Ecto neural progenitor cell (in vitro differentiated cells): Measurements from ENCODE around the gene ACLY.
A peak's percentile ranks its signal among the peaks of the same experiment; 100 is the strongest.

Experiments
- DNase-seq: peaks from one replicate; pipeline ENCODE4 v3.0.0-alpha.2; 2018; ENCODE audit warnings: low spot score

The ACLY gene

DNA sequence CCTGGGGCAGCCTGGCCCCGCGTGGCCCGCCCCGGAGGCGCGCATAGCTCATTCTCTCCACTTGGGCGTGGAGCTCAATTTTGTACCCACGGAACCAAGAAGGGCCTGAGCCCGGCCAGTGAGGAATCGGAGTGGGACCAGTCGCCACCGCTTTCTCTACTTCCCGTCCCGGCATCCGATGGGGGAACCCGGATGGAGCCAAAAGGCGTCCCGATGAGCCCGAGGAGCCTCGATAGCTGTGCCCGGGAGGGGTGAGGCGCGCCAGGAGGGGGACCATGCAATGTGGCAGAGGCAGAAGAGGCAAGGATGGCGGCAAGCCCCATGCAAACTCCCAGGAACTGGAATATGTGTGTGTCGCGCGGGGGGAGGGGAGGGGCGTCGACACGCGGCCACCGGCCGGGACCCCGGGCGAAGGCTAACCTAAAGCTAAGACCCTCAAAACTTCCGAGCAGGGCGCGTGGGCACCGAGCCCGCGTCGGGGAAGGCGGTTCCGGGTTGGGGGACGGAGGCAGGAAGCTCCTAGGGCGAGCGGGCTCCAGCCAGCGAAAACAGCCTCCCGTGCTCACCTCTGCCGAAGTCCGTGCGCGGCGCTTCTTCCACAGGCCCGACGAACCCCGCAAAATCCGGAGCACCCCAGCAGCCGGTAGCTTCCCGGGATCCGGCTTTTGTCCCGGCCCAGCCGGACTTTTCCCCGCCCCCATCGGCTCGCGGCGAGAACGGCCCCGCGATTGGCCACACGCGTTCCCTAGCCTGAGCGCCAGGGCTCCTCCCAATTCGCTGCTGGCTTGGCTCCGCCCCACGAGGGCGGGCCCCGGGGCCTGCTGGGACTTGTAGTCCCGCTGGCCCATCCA is at the start of gene ACLY:
Gene ACLY (minus strand): TSS at position 638 of the 851 bp plus-strand sequence. CDS start 5,078 bp downstream, outside the sequence.
- peak; percentile 100 for DNase-seq

DNA sequence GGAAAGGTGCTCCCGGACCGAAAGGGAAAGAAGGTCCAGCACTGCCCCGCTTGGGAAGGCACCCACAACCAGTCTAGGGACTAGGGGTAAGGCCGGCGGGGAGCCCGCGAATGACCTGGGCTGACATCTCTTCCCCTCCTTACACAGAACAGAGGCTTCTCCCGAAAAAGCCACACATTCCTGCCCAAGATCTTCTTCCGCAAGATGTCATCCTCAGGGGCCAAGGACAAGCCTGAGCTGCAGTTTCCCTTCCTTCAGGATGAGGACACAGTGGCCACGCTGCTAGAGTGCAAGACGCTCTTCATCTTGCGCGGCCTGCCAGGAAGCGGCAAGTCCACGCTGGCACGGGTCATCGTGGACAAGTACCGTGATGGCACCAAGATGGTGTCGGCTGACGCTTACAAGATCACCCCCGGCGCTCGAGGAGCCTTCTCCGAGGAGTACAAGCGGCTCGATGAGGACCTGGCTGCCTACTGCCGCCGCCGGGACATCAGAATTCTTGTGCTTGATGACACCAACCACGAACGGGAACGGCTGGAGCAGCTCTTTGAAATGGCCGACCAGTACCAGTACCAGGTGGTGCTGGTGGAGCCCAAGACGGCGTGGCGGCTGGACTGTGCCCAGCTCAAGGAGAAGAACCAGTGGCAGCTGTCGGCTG is 49.3 kb upstream of the ACLY start:
- no peak for DNase-seq

DNA sequence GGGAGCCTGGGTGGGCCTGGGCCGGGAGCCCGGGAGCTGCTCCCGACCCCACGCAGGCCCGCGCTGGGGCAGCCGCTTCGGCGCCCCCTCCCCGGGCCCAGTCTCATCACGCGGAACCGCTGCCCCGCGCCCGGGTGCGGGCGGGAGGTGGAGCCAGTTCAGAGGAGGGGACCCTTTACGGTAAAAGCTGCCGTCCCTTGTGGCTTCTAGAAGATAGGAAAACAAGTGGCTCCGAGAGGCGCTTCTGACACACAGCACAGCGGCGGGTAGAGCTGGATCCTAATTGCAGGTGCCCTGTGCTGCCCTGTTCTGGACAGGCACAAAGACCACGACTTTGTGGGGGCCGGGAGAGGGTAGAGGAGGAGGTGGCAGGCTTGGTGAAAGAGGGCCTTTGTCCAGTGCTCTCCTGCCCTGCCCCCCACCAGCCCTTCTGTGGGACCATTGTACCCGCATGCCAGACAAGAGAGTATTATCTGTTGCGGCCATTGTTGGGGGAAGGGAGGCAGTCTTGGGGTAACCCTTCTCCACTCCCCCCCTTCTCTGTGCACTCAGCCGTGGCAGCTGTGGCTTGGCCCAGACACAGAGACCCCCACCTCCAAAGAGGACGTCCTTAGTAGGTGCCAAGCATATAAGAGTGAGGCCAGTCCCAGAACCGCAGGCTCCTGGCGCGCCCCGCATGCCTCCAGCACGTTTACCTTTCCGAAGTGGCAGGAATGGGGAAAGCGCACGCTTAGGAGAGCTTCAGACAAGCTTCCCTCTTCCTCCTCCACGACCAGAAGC is 48.6 kb upstream of the ACLY start:
- DNase-seq, result no peak

DNA sequence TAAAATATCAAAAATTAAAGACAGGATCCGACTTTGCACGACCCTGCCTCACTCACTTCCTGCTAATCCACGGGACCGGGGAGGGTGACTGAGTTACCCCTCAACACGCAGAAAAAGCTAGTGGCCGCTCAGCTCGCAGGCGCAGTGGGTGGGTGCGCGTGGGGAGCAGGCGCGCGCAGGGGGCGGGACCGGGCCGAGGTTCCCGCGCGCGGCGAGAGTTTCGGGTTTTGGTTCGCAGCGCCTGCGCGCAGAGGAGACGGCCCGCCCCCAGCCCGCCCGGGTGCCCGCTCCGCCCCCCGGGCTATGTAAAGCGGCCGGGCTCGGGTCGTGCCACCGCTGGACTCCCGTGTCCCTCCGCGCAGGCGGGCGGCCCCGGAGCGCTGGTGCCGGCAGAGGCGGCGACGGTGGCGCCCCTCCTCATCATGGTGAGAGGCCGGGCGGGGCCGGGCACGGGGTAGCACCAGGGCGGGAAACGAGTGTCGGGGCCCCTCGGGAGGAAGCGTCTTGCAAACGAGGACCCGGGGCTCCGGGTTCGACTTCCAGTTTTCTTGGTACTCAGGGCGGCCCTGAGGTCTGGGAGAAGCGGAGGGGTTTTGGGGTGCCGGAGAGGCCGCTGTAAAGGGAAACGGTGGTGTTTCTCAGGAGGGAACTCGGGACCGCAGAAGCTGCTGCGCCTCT is 47.9 kb upstream of the ACLY start, which contains the start of gene CNP:
Gene CNP (plus strand): TSS at position 333 of the 678 bp plus-strand sequence. CDS start 90 bp downstream, at position 423.
- DNase-seq, result peak; percentile 95

DNA sequence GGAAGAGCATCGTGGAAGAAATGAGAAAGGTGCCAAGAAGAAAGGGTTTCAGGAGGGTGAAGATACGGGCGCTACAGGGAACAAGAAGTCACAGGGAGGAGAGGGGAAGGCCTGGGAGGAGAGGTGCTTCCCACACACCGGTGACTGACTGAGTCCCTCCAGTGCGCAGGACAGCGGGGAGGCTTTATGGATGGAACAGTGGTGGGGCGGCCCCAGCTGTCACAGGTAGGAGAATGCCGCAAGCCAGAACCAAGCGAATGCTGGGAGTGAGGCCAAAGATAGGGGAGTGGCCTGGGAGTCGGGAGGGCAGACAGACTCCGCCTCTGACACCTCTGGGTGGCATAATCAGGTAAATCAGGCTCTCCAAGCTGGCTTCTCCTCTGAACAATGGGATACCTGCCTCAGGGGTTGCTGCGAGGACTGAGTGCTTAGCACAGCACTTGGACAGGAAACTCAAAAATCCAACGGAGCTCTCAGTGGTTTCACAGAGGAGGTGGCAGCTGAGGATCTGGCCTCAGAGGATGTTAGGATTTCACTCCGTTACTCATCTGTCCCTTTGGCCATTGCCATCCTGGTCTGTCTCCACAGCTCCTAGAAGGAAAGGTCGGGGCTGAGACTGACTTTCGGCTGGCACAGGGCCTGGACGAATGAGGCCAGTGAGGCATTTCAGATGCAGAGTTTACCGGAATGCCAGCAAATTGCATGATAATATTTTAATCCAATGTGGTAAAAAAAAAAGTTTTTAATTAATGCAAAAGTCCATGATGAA is 47.1 kb upstream of the ACLY start:
- peak; percentile 79 for DNase-seq

DNA sequence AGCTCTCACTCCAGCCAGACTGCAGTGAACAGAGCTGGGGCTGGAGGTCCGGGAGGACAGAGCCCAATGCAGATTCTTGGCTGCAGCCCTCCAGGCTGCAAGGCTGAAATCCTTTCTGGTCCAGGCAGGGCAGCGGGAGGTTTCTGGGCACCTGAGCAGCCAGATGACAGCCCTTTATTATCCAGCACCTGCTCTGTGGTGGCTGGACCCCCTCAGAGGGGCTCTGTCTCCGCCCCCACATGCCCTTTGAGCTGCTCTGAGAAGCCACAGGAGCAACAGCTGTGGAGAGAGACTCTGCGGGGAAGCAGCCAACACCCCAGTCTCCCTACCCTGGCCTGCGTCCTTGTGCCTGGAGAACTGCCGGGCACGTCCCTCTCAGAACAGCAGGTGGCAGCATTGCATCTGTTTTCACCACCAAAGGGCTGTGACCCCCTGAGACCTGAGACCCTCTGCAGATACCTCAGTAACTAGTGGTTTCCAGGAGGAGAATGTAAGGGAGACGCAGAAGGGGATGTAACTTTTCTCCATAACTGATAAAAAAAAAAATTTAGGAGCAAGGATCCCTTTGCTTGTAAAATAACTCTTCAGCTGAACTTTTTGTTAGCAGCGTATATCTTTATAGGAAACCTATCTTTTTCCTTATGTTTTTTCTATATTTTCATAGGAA is 44.1 kb upstream of the ACLY start:
- peak; percentile 91 for DNase-seq

DNA sequence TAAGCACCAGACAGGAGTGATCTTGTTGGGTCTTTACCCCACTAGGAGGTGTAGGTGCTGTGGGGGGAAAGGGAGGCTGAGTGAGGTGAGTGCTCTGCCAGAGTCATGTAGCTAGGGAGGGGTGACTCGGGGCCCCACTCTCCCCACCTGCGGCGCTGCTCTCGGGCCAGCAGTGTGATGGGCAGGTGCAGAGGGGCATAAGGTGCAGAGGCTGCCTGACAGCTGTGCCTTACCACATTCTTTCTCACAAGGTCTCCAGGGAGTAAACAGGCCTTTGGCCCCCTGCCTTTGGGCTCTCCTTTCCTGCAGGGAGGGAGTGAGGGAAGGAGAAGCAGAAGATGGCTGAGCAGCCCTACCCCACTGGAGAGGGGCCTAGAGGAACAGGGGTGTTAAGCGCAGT is 43.4 kb upstream of the ACLY start:
- DNase-seq, result no peak

DNA sequence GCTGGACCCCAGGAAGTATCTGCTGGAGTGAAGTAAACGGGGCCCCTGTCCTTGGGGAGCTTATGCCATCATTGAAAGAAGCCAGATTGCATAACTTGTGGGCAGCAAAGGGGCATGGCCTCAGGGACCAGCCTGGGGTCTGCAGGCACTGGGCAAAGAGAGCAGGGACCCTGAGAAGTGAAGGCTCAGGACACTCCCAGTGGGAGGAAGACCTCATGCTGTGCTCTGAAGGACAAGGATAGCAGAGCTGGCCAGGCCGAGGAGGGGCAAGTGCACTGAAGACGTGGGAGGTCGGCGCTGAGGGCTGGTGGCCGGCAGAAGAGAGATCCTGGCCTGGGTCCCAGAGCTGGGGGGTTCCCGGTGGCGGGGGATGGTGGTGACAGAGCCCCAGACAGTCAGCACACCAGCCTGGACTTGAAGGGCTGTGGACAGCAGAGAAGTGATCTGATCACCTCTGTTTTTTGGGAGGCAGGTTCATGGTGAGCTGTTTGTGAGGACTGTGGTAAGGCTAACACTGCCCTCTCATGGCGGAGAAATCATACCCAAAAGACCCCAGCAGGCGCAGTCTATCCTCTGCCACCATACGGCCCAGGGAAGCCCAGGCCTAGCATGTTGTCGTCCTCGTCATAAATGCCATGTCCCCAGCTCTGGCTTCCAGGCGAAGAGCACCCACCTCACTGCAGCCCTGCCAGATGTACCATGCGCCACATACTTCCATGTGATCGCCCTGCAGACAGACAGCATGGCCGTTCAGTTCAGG is 40.8 kb upstream of the ACLY start:
- DNase-seq, result peak; percentile 75

DNA sequence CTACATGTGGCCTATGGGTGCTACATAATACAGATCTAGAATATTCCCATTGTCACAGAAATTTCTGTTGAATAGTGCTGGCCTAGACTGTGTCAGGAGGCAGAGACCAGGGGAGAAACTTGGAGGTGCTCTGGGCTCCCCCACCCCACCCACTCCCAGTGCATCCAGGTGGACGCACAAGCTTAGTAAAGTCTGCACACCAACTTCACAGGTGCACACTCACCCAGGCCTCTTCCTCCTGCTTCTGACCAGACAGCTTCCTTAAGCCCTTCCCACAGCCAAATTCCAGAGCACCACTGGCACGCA is 40.2 kb upstream of the ACLY start:
- no peak for DNase-seq

DNA sequence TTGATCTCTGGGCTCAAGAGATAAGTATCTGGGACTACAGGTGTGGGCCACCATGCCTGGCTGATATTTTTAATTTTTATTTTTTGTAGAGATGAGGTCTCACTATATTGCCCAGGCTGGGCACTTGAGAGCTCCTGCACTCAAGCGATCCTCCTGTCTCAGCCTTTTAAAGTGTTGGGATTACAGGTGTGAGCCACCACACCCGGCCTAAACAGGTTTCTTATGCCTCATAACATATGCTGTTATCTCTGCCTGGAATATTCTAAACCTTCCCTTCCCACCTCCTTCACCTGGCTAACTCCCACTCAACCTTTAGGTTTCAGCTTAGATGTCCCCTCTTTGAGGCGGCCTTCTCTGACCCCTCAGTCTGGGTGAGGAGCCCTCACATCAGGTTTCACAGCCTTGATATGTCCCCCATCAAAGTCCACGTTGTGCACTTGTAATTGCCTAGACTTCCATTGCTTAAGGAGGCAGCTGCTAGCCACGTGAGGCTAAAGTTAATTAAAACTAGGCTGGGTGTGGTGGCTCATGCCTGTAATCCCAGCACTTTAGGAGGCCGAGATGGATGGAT is 39.2 kb upstream of the ACLY start:
- no peak for DNase-seq

DNA sequence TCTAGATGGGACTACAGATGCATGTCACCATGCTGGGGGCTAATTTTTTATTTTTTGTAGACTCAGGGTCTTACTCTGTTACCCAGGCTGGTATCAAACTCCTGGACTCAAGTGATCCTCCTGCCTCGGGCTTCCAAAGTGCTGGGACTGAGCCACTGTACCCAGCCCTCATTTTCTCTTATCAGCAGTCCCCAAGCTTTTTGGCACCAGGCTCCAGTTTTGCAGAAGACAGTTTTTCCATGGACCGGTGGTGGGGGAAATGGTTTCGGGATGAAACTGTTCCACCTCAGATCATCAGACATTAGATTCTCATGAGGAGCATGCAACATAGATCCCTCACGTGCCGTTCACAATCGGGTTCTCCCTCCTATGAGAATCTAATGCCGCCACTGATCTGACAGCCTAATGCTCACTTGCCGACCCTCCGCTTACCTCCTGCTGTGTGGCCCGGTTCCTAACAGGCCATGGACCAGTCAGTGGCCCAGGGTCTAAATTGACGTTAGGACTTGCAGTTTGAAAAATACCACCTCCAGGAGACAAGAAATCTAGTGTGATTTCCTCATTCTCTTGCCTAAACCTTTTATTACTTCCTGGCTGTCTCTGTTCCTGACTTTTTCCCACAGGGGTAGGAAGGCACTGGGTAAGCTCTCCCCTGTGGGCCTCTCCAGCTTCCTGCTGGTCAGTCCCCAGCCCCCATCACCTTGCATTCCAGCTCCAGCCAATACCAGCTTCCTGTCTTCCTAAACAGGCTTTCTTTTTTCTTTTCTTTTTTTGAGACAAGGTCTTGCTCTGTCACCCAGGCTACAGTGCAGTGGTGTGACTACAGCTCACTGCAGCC is 38.5 kb upstream of the ACLY start:
- DNase-seq, result no peak

DNA sequence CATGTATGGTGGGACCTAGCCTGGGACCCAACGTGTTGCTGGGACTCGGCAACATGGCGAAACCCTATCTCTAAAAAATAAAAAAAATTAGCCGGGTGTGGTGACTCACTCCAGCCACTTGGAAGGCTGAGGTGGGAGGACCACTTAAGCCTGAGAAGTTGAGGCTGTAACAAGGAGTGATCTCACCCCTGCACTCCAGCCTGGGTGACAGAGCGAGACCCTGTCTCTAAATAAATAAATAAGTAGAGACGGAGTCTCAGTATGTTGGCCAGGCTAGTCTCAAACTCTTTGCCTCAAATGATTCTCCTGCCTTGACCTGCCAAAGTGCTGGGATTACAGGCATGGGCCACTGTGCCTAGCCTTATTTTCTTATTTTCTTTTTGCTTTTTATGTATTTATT is 37.8 kb upstream of the ACLY start:
- DNase-seq, result no peak

DNA sequence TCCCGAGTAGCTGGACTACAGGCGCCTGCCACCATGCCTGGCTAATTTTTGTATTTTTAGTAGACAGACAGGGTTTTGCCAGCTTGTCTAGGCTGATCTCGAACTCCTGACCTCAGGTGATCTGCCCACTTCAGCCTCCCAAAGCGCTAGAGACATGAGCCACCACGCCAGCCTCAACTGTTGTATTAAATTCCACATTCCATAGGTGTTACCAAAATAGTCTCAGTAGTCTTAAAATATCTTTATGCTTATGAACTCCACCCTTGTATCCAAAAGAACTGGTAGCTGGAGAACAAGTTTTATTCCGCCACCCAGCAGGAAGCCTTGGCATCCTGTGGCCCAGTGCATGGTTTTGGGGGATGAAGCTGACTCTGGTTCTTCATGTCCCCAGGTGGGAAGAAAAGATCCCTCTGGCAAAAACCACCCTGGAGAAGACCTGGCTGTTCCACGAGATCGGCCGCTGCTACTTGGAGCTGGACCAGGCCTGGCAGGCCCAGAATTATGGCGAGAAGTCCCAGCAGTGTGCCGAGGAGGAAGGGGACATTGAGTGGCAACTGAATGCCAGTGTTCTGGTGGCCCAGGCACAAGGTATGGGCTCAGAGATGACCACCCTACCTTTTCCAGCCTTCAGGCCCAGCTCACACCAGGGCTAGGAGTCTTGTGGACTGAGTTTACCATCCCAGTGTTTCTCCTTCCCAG is 30.2 kb upstream of the ACLY start:
- no peak for DNase-seq

DNA sequence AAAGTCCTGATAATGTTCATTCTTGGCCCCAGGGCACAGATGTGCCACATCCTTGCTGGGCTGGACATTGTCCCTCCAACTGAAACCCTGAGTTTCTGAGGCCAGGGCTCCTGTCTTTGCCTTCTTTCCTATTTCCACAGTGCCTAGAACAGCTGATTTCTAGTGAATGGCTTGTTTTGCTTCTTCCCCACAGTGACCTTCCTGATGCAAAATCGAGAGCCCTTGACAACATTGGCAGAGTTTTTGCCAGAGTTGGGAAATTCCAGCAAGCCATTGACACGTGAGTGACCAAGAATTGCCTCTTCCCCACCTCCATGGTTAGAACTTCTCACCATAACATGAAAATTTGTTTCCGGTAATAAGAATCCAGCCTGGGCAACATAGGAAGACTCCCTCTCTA is 26.2 kb upstream of the ACLY start:
- DNase-seq, result no peak

DNA sequence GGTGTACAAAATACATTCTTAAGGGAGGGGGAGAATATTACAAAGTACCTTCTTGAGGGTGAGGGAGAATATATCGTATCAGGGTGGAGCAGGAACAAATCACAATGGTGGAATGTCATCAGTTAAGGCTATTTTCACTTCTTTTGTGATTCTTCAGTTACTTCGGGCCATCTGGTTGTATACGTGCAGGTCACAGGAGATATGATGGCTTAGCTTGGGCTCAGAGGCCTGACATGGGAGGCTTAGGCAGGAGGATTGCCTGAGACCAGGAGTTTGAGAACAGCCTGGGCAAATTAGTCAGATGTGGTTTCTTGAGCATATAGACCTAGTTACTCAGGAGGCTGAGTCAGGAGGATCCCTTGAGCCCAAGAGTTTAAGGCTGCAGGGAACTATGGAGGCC is 24.7 kb upstream of the ACLY start:
- no peak for DNase-seq

DNA sequence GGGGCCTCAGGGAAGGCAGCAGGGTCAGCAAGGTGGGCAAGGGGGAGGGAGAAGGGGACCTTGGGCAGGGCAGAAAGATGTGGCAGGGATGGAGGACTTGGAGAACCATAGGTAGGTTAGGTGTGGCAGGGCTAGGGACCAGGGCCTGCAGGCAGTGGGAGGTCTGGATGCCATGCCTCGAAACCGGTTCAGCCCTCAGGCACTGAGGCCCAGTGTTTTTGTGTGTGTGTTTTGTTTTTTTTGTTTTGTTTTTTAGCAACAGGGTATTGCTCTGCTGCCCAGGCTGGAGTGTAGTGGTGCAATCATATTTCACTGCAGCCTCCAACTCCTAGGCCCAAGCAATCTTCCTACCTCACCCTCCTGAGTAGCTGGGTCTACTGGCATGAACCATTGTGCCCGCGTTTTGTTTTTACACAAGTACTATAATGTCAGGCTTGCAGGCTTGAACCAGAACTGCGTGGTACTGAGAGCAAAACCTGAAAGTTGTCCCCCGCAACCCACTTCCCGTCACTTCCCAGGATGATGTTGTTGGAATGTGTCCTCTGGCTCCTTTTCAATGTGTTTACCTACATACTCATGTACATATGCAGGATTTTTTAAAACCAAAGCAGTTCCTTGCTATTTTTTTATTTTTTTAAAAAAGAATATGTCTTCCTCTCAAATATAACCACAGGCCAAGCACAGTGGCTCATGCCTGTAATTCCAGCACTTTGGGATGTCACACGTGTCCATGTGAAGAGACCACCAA is 24.0 kb upstream of the ACLY start:
- DNase-seq, result no peak

DNA sequence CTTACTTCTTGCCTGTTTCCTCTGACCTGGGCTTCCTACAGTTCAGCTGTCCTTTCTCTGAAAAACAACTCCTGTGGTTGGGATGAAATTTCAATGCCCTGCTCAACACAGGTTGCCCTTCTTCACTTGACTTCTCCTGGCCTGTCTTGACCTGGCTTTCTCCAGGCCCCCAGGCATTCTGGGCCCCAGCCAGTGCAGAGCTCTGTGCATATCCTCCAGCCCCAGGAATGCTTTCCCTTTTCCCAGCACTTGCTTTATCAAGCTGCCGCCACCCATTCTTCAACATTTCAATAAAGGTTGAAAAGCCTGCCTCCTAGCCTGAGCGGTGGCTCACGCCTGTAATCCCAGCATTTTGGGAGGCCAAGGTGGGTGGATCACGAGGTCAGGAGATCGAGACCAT is 22.4 kb upstream of the ACLY start:
- DNase-seq, result no peak

DNA sequence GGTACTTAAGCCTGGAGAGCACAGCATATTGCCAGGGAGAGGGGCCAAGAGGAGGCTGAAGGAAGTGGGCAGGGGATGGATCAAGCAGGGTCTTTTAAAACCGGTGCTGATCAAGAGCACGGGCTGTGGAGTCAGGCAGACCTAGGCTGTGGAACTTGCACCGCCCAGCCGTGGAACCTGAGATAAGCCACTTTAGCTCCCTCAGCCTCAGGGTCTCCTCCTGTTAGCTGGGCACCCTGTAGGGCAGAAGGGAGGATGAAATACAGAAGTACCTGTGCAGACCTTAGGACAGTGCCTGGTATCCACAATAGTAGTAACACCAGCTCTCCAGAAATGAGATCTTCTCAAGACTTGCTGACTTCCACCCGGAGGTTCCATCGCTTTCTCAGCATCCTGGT is 20.9 kb upstream of the ACLY start:
- no peak for DNase-seq
